ENCODE data around the gene SEPTIN1. TPM values are rescaled to one million over a fixed set of nuclear protein-coding genes. Genes with fewer than 3 reads are reported as not detected.
A peak's percentile ranks its signal among the peaks of the same experiment; 100 is the strongest.

Gene SEPTIN1
- total and polyA plus RNA-seq, 2 of the 13 experiments (the other 11 are each of a cell fraction or from before 2014, with no cell fraction given) = 0.18 to 0.67 TPM

DNA sequence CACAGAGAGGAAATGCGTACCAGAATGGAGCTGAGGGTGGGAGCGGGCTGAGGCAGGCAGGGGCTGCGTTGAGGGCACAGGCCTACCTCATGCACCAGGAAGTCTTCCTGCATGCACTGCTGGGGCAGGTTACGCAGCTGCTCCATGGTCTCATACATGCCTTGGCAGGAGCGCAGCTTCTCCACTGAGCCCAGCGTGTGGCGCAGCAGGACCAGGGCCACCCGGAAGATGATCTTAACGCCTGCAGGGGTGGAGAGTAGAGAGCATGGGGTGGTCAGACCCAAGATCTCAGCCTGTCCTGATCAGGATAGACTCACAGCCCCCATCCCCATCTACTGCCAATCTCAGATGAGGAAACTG is 23.8 kb downstream of the SEPTIN1 start:
- Histone ChIP-seq H3K27me3 (ENCODE audit: control insufficient read depth in 1 of 2, insufficient read depth in 2 of 2, low read length in 2 of 2) (no peaks in the 10 kb centered on the region; a peak in 1 of 5 replicates), H3K4me3 (replicated peaks in 1 of 3; ENCODE audit: insufficient read depth in 1 of 3, low read depth in 2 of 3, low read length in 3 of 3) (no peak overlapping the region), H3K36me3 (replicated peaks in 1 of 2; ENCODE audit: control insufficient read depth in 1 of 2, insufficient read depth in 2 of 2, low read length in 2 of 2) (peaks cover 13 to 44% of the 10 kb centered on the region in 2 experiments; a peak in 4 of 5 replicates), H2AFZ (ENCODE audit: low read length) (no peak overlapping the region), H3K27ac (ENCODE audit: extremely low read length, insufficient read depth, low read length) (no peak overlapping the region), H3K4me1 (ENCODE audit: insufficient read depth, low read length) (peaks cover 37% of the 10 kb centered on the region), H3K4me2 (ENCODE audit: low read depth, low read length) (no peak overlapping the region), H4K20me1 (ENCODE audit: insufficient read depth, low read length) (no peaks in the 10 kb centered on the region), H3K9ac (ENCODE audit: insufficient read depth, low read depth, low read length) (no peak overlapping the region), H3K79me2 (ENCODE audit: insufficient read depth, low read length) (peaks cover 29% of the 10 kb centered on the region), H3K9me3 (ENCODE audit: low read length) (no peaks in the 10 kb centered on the region)
- no peak for ATAC-seq
- WGBS (ENCODE audit: low lambda C conversion rate) = 93% methylated on average over 9 of the region's 9 CpGs
- TF ChIP-seq STAG1 (CRISPR knock-in tag; IDR thresholded peaks at IDR 0.05) (peak; percentile 33), ZNF121 (CRISPR knock-in tag; IDR thresholded peaks at IDR 0.05) (no peak), ZSCAN25 (CRISPR knock-in tag; IDR thresholded peaks at IDR 0.05) (peak; percentile 89), ZNF776 (CRISPR knock-in tag; IDR thresholded peaks at IDR 0.05) (0 out of 2 replicates have a peak, but pooled peaks have one; percentile 10), ATF7 (IDR thresholded peaks at IDR 0.05) (no peak), ATF7 (CRISPR knock-in tag; IDR thresholded peaks at IDR 0.05) (no peak), PLRG1 (conservative IDR thresholded peaks at IDR 0.05) (no peak)
- TF ChIP-seq, protein P1, sequence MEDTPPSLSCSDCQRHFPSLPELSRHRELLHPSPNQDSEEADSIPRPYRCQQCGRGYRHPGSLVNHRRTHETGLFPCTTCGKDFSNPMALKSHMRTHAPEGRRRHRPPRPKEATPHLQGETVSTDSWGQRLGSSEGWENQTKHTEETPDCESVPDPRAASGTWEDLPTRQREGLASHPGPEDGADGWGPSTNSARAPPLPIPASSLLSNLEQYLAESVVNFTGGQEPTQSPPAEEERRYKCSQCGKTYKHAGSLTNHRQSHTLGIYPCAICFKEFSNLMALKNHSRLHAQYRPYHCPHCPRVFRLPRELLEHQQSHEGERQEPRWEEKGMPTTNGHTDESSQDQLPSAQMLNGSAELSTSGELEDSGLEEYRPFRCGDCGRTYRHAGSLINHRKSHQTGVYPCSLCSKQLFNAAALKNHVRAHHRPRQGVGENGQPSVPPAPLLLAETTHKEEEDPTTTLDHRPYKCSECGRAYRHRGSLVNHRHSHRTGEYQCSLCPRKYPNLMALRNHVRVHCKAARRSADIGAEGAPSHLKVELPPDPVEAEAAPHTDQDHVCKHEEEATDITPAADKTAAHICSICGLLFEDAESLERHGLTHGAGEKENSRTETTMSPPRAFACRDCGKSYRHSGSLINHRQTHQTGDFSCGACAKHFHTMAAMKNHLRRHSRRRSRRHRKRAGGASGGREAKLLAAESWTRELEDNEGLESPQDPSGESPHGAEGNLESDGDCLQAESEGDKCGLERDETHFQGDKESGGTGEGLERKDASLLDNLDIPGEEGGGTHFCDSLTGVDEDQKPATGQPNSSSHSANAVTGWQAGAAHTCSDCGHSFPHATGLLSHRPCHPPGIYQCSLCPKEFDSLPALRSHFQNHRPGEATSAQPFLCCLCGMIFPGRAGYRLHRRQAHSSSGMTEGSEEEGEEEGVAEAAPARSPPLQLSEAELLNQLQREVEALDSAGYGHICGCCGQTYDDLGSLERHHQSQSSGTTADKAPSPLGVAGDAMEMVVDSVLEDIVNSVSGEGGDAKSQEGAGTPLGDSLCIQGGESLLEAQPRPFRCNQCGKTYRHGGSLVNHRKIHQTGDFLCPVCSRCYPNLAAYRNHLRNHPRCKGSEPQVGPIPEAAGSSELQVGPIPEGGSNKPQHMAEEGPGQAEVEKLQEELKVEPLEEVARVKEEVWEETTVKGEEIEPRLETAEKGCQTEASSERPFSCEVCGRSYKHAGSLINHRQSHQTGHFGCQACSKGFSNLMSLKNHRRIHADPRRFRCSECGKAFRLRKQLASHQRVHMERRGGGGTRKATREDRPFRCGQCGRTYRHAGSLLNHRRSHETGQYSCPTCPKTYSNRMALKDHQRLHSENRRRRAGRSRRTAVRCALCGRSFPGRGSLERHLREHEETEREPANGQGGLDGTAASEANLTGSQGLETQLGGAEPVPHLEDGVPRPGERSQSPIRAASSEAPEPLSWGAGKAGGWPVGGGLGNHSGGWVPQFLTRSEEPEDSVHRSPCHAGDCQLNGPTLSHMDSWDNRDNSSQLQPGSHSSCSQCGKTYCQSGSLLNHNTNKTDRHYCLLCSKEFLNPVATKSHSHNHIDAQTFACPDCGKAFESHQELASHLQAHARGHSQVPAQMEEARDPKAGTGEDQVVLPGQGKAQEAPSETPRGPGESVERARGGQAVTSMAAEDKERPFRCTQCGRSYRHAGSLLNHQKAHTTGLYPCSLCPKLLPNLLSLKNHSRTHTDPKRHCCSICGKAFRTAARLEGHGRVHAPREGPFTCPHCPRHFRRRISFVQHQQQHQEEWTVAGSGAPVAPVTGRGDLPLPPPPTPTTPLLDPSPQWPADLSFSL (CRISPR knock-in tag; IDR thresholded peaks at IDR 0.05) = no peak
- TF ChIP-seq, protein P2, sequence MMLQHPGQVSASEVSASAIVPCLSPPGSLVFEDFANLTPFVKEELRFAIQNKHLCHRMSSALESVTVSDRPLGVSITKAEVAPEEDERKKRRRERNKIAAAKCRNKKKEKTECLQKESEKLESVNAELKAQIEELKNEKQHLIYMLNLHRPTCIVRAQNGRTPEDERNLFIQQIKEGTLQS (CRISPR knock-in tag; IDR thresholded peaks at IDR 0.05) = no peak
- intact Hi-C loops (cut with micrococcal nuclease; ENCODE audit: unreplicated experiment) (no loop called here), in situ Hi-C loops (cut with HindIII; ENCODE audit: extremely low pct_ligation_motif_present, low pct_unique_long_range_greater_than_20kb) (loop anchor here (10.0 kb wide), 1 partner anchor 256 kb away; the partner anchor contains the start of gene ZNF689)
- no peak for DNase-seq (ENCODE audit: low spot score)
- FAIRE-seq = no peak
- ChIA-PET POLR2A (interaction anchor here (1.7 to 6.7 kb wide), 2 partner anchors 11 to 51 kb away, joined by 4 to 94 read pairs; partner anchors contain the start of gene TBC1D10B), CTCF (ENCODE audit: low intra/inter-chr PET ratio, low total read pairs) (no interaction called here)
- BruUV-seq (replicated peaks) = no TSS peak
